SK-N-SH treated with all-trans-retinoic acid at 6 μM for 48 hours (cell line): ENCODE data around the gene ACO2.
"Not testable (repeated sequence)": the region's sequence is repeated elsewhere in the genome, so short reads cannot be mapped to it uniquely, and the experiment has no call there.

ENCODE experiments used
- ATAC-seq: fragments of 200-7000 bp; cut with Tn5 transposase; 3 replicates; pipeline ENCODE4 v1.9.1; 2020; ENCODE audit warnings: mild to moderate bottlenecking, moderate library complexity
- ARNTL ChIP-seq: fragments of 450-650 bp; formaldehyde crosslinking; IDR thresholded peaks from 2 replicates; pipeline ENCODE4 v1.5.0; 2020; ENCODE audit warnings: low read depth, mild to moderate bottlenecking, moderate library complexity, borderline replicate concordance
- BACH2 ChIP-seq: fragments of 250-450 bp; sonication (Bioruptor Pico); IDR thresholded peaks from 2 replicates; pipeline ENCODE4 v1.9.0; 2021; ENCODE audit warnings: mild to moderate bottlenecking, borderline replicate concordance
- CREB5 ChIP-seq: fragments of 250-450 bp; sonication (Bioruptor Pico); IDR thresholded peaks from 2 replicates; pipeline ENCODE4 v1.5.1; 2020; ENCODE audit warnings: low read depth, mild to moderate bottlenecking, moderate library complexity
- CSRNP3 ChIP-seq: fragments of 250-450 bp; sonication (Bioruptor Pico); IDR thresholded peaks from 2 replicates; pipeline ENCODE4 v1.5.1; 2021; ENCODE audit warnings: mild to moderate bottlenecking, moderate library complexity
- ESRRG ChIP-seq: fragments of 250-450 bp; sonication (Bioruptor Pico); IDR thresholded peaks from 2 replicates; pipeline ENCODE4 v1.6.1; 2021; ENCODE audit warnings: mild to moderate bottlenecking
- GLIS3 ChIP-seq: fragments of 250-450 bp; sonication (Bioruptor Pico); IDR thresholded peaks from 2 replicates; pipeline ENCODE4 v1.5.0; 2020; ENCODE audit warnings: mild to moderate bottlenecking, moderate library complexity
- ISL1 ChIP-seq: fragments of 250-450 bp; sonication (Bioruptor Pico); IDR thresholded peaks from 2 replicates; pipeline ENCODE4 v2.1.2; 2022; ENCODE audit warnings: mild to moderate bottlenecking, moderate library complexity
- OSR1 ChIP-seq: fragments of 250-450 bp; sonication (Bioruptor Pico); IDR thresholded peaks from 2 replicates; pipeline ENCODE4 v1.8.0; 2022; ENCODE audit warnings: moderate library complexity, mild to moderate bottlenecking, inconsistent platforms
- POU6F1 ChIP-seq: fragments of 250-450 bp; sonication (Bioruptor Pico); IDR thresholded peaks from 2 replicates; pipeline ENCODE4 v1.8.0; 2021; ENCODE audit warnings: low read depth, mild to moderate bottlenecking, moderate library complexity, borderline replicate concordance
- PPARA ChIP-seq: fragments of 250-450 bp; sonication (Bioruptor Pico); IDR thresholded peaks from 2 replicates; pipeline ENCODE4 v1.5.0; 2020; ENCODE audit warnings: mild to moderate bottlenecking, borderline replicate concordance
- RARB ChIP-seq: fragments of 250-450 bp; sonication (Bioruptor Pico); IDR thresholded peaks from 2 replicates; pipeline ENCODE4 v1.8.0; 2021; ENCODE audit warnings: mild to moderate bottlenecking, moderate library complexity
- SNAI2 ChIP-seq: fragments of 250-450 bp; sonication (Bioruptor Pico); IDR thresholded peaks from 2 replicates; pipeline ENCODE4 v1.5.0; 2020; ENCODE audit warnings: mild to moderate bottlenecking, moderate library complexity
- TCF4 ChIP-seq: fragments of 250-450 bp; sonication (Bioruptor Pico); IDR thresholded peaks from 2 replicates; pipeline ENCODE4 v1.8.0; 2021; ENCODE audit warnings: mild to moderate bottlenecking, moderate library complexity, borderline replicate concordance
- TOX ChIP-seq: fragments of 250-450 bp; sonication (Bioruptor Pico); IDR thresholded peaks from 2 replicates; pipeline ENCODE4 v1.8.0; 2021; ENCODE audit warnings: mild to moderate bottlenecking, moderate library complexity, borderline replicate concordance
- TSHZ2 ChIP-seq: fragments of 250-450 bp; sonication (Bioruptor Pico); IDR thresholded peaks from 2 replicates; pipeline ENCODE4 v1.5.0; 2020; ENCODE audit warnings: mild to moderate bottlenecking, moderate library complexity
- ZC3H10 ChIP-seq: fragments of 250-450 bp; sonication (Bioruptor Pico); IDR thresholded peaks from 2 replicates; pipeline ENCODE4 v1.5.1; 2021; ENCODE audit warnings: mild to moderate bottlenecking, moderate library complexity
- ZFP30 ChIP-seq: fragments of 450-650 bp; formaldehyde crosslinking; IDR thresholded peaks from 2 replicates; pipeline ENCODE4 v1.5.0; 2022; ENCODE audit warnings: mild to moderate bottlenecking, moderate library complexity
- ZNF565 ChIP-seq: fragments of 450-650 bp; formaldehyde crosslinking; conservative IDR thresholded peaks from 2 replicates; pipeline ENCODE4 v1.5.0; 2020; ENCODE audit warnings: low read depth, mild to moderate bottlenecking, moderate library complexity
- ZNF70 ChIP-seq: fragments of 450-650 bp; formaldehyde crosslinking; IDR thresholded peaks from 2 replicates; pipeline ENCODE4 v1.5.0; 2020; ENCODE audit warnings: mild to moderate bottlenecking, moderate library complexity
- ZNF8 ChIP-seq: fragments of 450-650 bp; formaldehyde crosslinking; IDR thresholded peaks from 2 replicates; pipeline ENCODE4 v1.5.0; 2020; ENCODE audit warnings: mild to moderate bottlenecking, moderate library complexity

The ACO2 gene

GRCh38 chr22:41568811-41569210, 99.9 kb downstream of the ACO2 start:
- TF ChIP-seq OSR1 (CRISPR knock-in tag) (no peak), GLIS3 (no peak), CSRNP3 (CRISPR knock-in tag) (no peak), TSHZ2 (CRISPR knock-in tag) (no peak), ZNF8 (CRISPR knock-in tag) (no peak), TCF4 (no peak), TOX (CRISPR knock-in tag) (no peak), RARB (no peak), ESRRG (CRISPR knock-in tag) (no peak), ZFP30 (no peak), ARNTL (CRISPR knock-in tag) (no peak), ZC3H10 (no peak), SNAI2 (CRISPR knock-in tag) (no peak), PPARA (no peak), ZNF70 (CRISPR knock-in tag) (no peak), CREB5 (CRISPR knock-in tag) (no peak), ISL1 (CRISPR knock-in tag) (no peak), POU6F1 (CRISPR knock-in tag) (no peak), ZNF565 (CRISPR knock-in tag) (no peak)
- no peak for ATAC-seq

- no peak for TF ChIP-seq ARNTL (CRISPR knock-in tag)
- TF ChIP-seq POU6F1 (CRISPR knock-in tag): no peak
- TF ChIP-seq SNAI2 (CRISPR knock-in tag): no peak
- TF ChIP-seq ESRRG (CRISPR knock-in tag): no peak
- no peak for TF ChIP-seq BACH2 (CRISPR knock-in tag)
- no peak for ATAC-seq
Measured at GRCh38 chr22:41570221-41570620, 101.3 kb downstream of the ACO2 start.

- no peak for TF ChIP-seq ZNF565 (CRISPR knock-in tag)
- ATAC-seq: no peak
Measured at GRCh38 chr22:41571786-41572185, 102.9 kb downstream of the ACO2 start.

- not testable (repeated sequence) for ATAC-seq
Measured at GRCh38 chr22:41572305-41572704, 103.4 kb downstream of the ACO2 start.
